NCI-H345 (cell line): ENCODE data around the gene TERT.
"Not testable (repeated sequence)": the region's sequence is repeated elsewhere in the genome, so short reads cannot be mapped to it uniquely, and the experiment has no call there.

ENCODE experiments used
- DNase-seq: peaks from one replicate; lab custom pipeline; 2025; lab: John Stamatoyannopoulos, UW

TERT gene

DNA sequence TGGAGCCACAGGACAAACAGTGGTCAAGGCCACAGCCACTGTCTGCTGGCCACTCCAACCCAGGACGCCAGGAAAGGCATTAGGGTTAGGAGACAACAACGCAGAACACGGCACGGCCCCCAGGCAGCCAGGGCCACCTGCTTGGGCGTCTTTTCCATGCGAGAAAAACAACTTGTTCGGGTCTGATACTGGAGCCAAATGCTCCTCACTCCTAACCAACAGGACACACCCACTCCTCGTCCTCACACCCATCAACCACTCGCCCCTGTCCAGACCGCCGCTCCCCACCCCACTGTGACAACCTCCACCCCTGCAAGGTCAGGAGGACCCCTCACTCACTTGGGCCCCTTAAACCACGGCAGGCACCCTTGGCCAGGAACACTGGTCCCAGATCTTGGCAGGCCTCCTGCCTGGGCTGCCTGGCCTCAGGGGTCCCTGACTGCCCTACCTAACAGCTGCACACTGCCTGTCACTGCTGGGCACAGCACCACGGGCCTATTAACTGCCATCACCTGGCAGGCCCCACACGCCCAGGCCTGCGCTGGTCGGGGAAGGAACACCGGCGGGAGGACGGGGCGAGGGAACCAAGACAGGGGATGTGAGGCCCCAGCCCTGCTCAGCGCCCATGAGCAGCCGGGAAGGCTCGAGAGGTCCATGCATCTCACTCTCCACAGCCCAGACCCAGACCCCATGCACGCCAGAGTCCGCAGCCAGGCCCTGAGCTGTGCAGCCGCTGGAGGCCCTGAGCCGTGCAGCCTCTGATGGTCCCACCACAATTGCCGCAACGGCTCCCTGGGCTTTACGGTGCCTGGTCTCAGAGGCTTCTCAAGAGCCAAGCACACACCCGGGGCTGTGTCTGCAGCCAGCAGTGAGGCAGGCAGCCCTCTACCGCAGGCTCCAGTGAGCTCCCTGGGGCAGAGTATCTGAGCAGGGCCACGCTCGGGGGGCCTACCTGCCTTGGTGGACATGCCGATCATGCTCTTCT lies 36.3 kb upstream of the TERT start:
- no peak for DNase-seq

DNA sequence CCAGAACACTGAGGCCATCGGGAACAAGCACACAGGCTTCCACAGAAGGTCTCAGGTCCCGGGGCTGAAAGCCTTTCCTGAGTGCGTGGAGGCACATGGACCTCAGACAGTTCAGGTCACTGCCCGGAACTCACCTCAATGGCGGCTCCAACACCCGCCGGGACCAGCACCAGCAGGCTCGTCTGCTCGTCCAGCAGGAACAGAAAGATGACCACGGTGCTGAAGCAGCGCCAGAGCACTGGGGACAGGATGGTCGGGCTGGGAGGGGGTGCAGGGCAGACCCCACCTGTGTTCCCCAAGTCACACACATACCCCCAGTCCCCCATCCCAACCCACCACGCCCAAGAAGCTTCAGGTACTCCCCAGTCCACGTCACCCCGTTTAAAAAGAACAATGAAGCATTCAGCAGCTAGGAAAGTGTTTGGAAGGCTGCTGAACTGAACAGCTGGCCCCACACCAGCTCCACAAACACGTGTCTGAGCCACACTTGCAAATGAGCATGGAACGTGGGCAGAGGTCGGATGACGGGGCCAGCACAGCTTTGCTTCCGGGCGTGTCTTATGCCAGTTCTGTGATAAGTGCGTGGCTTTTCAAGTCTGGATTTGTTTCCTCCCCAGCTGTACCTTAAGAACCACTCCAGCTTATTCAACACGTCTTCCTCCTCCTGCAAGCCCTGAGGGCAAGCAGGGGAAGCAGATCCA lies 35.4 kb upstream of the TERT start:
- DNase-seq = no peak

DNA sequence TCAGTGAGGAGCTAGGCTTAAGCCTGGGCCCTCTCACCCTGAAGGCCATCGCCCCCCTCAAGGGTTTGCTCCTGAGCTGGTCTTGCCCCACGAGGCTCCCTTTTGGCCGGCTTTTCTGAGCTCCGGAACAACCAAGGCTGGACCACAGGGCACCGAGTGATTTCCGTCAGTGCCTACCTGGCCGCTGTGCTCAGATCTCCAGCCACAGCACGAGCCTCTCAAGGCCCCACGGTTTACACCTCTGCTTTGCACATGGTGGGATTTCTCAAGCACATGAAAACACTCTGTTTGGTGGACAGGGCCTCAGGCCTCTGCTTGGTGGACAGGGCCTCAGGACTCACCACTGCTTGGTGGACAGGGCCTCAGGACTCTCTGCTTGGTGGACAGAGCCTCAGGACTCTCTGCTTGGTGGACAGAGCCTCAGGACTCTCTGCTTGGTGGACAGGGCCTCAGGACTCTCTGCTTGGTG lies 34.3 kb upstream of the TERT start:
- DNase-seq = no peak

DNA sequence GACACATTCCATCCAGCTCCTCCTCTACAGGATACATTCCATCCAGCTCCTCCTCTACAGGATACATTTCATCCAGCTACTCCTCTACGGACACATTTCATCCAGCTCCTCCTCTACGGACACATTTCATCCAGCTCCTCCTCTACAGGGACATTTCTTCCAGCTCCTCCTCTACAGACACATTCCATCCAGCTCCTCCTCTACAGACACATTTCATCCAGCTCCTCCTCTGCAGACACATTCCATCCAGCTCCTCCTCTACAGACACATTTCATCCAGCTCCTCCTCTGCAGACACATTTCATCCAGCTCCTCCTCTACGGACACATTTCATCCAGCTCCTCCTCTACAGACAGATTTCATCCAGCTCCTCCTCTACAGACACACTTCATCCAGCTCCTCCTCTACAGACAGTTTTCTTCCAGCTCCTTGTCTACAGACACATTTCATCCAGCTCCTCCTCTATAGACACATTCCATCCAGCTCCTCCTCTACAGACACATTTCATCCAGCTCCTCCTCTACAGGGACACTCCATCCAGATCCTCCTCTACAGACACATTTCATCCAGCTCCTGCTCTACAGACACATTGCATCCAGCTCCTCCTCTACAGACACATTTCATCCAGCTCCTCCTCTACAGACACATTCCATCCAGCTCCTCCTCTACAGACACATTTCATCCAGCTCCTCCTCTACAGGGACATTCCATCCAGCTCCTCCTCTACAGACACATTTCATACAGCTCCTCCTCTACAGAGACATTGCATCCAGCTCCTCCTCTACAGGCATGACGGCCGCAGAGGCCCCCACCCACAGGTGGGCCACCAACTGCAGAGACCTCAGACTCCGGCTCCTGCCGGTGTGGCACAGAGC lies 33.6 kb upstream of the TERT start:
- not testable (repeated sequence) for DNase-seq

DNA sequence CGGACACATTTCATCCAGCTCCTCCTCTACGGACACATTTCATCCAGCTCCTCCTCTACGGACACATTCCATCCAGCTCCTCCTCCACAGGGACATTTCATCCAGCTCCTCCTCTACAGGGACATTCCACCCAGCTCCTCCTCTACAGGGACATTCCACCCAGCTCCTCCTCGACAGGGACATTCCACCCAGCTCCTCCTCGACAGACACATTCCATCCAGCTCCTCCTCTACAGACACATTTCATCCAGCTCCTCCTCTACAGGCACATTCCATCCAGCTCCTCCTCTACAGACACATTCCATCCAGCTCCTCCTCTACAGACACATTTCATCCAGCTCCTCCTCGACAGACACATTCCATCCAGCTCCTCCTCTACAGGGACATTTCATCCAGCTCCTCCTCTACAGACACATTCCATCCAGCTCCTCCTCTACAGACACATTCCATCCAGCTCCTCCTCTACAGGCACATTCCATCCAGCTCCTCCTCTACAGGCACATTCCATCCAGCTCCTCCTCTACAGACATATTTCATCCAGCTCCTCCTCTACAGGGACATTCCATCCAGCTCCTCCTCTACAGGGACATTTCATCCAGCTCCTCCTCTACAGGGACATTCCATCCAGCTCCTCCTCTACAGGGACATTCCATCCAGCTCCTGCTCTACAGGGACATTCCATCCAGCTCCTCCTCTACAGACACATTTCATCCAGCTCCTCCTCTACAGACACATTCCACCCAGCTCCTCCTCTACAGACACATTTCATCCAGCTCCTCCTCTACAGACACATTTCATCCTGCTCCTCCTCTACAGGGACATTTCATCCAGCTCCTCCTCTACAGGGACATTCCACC lies 32.3 kb upstream of the TERT start:
- DNase-seq = not testable (repeated sequence)

DNA sequence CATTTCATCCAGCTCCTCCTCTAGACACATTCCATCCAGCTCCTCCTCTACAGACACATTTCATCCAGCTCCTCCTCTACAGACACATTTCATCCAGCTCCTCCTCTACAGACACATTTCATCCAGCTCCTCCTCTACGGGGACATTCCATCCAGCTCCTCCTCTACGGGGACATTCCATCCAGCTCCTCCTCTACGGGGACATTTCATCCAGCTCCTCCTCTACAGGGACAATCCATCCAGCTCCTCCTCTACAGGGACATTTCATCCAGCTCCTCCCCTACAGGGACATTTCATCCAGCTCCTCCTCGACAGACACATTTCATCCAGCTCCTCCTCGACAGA lies 31.6 kb upstream of the TERT start:
- DNase-seq = not testable (repeated sequence)

DNA sequence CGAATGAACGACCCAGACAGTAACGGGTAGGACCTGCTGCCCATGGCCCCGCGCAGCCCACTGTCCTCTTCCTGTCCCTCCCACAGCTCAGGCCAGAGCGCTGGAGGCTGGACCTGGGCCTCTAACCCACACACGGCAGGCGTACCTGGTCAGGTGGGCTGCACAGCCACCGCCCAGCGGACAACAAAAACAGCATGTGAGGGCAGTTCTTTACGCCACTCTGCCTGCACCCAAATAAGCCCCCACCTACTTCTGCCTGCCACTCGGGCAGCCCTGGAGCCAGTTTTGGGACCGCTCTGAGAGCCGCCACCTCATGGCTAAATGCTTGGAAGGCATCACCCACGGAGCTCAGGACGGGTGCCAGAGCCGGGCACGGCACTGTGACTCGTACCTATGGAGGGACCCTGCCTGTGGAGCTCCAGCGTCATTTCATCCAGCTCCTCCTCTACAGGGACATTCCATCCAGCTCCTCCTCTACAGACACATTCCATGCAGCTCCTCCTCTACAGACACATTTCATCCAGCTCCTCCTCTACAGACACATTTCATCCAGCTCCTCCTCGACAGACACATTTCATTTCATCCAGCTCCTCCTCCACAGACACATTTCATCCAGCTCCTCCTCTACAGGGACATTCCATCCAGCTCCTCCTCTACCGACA lies 31.1 kb upstream of the TERT start:
- no peak for DNase-seq

DNA sequence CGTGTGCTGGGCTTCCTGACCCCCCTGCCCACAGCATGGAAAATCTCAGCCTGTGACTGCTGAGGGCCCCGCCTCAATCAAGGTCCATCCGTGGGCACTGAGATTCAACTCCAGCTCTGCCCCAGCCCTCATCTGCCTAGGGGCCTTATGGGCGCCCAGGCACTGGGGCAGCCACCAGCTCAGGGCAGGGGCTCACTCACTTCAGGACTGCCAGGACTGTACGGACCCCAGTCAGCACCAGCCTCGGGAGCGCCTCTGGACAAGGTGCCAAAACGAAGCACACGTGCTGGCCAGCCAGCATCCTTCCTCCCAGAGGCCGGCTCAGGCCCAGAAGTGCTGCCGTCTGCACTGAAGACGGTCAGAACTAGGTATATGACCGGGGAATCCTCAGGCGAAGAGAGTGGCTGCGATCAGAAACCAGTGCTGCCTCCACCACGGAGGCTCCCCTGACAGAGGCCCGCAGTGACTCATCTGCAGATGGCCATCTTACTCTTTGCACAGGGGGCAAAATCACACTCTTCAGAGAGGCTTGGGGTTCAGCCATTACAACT lies 30.4 kb upstream of the TERT start:
- DNase-seq = no peak

DNA sequence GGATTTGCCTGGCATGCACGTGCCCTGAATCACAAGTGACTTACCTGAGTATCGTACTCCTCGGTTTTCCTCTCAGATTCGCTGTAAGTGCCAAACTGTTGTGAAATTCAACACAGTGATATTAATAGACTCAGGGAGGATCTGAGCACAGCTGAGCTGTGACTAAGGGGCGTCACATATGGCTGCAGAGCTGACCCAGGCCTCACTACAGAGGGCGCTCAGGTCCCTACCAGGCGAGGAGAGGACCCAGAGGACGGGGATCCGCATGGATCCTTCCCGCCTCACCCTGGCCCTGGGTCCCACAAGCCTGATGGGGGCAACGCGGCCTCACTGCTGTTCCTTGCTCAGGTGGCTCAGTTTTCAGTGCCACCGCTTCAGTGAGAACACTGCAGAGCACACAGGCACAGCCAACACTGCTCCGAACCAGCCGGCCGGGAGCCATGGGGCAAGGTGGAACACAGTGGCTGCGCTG lies 29.9 kb upstream of the TERT start:
- no peak for DNase-seq

DNA sequence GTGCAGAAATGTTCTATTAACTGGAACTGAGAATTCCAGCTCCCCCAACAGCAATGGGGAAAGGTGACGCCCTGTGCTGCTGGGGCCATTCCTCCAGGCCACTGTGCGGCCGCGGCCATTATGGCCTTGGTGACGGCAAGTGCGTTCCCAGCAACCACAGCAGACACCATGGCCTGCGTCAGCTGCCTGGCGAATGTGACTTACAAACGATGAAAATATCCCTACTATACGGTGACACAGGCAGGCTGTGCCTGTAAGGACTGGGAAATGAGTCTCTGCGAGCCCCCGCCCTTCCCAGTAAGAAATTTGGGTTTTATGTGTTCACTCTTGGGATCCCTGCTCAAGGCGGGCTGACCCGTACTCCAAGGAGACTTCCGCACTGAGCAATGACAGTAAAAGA lies 29.4 kb upstream of the TERT start:
- no peak for DNase-seq

DNA sequence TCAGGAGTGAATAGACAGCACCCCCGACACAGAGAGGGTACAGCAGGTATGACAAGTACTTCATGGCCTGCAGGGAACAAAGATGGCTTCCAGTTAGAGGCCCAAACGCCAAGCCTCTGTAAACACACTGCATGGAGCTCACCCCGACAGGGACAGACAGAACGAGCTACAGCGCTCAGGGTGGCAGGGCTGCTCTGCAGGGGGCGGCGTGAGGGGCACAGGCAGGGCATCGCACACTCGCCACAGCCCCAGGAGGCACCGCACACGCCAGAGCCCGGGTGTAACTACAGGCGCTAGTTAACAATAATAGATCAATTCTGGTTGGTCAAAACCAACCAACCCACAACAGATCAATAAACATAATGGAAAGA lies 28.9 kb upstream of the TERT start:
- DNase-seq = no peak

DNA sequence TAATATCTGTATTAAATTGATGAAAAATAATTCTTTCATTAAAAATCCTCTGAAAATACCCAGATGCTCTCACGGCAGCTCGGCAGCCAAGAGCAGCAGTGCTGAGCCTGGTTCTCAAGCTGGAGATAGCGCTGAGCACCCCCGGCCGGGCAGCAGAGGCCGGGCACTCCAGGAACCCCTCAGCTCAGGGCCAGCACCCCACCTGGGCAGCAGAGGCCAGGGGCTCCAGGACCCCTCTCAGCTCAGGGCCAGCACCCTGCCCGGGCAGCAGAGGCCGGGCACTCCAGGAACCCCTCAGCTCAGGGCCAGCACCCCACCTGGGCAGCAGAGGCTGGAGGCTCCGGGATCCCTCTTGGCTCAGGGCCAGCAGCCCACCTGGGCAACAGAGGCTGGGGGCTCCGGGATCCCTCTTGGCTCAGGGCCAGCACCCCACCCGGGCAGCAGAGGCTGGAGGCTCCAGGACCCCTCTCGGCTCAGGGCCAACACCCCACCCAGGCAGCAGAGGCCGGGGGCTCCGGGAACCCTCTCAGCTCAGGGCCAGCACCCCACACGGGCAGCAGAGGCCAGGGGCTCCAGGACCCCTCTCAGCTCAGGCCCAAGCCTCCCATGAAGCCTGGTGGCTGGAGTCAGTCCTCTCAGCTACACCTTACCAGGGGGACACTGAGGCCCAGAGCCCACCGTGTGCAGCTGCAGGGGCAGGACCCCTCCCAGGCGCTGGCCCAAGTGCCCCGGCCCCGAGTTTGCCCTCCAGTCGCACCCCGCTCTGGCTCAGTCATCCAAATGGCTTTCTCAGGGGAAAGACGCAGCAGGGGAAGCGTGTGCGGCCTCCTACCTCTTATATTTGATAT lies 28.3 kb upstream of the TERT start:
- DNase-seq = no peak

DNA sequence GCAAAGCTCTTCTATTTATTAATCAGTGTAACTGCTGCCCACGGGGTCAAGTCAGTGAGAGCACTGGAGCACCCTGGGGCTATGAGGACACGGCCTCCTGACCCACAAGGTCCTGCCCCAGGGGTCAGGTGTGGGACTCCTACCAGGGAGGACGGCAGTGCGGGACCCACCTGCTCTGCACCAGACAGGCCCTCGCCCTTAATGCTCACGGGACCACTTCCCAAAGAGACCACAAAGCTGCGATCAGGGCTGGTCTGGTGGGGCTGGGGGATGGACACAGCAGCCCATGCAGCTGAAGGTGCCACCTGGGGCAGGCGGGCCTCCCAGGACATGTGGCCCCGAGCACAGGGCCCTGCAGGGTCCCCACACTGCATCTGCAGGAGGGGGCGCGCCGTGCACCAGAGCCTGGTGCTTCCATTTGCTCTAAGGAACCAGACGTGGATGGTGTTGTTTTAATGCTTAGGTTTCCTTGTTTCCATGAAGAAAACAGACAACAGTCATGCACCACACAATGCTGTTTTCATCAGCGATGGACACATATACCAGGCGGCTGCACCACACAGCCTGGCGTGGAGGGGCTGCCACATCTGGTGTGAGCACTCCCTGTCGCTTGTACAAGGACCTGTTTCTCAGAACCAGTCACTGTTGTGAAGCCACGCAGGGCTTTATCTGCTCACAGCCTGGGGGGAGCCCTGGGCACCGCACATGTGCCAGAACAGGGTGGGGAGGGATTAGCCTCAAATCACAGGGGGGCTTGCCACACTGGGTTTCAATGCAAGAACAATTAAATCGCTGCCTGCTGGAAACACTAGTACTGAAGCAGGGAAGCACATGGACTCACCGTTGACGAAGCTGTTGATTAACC lies 27.4 kb upstream of the TERT start:
- DNase-seq = no peak

DNA sequence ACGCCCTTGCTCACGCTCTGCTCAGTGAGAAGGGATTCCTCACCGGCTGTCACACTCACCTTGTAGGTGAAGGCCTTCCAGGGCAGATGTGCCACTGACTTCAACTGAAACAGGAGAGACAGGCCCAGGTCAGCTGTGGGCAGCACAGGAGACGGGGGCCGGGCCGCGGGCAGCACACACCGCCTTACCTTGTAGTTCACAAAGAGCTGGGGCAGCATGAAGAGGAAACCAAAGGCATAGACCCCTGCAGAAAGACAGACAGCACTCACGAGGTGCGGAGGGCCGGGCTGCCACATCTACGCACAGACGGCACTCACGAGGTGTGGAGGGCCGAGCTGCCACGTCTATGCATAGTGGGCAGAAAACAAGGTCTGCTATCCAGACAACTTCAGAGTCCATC lies 26.7 kb upstream of the TERT start:
- no peak for DNase-seq

DNA sequence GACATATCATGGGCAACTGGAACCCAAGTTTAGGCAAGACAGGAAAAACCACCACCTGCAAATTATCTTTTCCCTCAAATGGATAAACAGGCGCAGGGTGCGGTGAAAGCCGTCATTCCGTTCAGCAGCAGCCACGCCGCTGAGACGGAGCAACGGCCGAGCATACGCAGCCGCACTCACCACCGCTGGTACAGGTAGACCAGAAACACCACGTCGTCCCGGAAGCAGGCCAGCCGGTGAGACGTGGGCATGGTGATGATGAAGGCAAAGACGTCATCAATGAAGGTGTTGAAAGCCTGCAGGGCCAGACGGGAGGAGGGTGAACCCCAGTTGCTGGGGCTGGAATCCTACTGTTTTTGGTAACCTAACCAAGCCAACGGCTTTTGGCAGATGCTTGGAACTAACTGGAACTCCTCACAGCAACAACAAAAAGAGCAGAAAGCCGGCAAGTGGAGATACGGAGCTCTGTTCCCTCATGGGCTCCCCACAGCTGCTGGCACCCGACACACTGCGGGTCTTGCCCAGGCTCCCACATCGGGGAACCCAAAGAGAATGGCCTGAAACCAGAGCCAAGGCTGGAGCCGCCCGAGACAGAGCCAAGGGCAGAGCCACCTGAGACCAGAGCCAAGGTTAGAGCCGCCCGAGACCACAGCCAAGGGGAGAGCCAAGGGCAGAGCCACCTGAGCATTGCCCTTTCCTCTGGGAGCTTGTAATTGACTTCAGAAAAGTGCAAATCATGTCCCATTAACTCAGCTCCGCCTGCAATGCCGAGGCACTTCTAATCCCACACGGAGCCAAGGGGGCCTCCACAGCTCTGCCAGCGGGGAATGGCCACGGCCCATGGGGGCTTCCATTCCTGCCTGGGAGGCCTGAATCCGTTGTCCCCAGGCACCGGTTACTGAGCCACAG lies 25.8 kb upstream of the TERT start:
- no peak for DNase-seq

DNA sequence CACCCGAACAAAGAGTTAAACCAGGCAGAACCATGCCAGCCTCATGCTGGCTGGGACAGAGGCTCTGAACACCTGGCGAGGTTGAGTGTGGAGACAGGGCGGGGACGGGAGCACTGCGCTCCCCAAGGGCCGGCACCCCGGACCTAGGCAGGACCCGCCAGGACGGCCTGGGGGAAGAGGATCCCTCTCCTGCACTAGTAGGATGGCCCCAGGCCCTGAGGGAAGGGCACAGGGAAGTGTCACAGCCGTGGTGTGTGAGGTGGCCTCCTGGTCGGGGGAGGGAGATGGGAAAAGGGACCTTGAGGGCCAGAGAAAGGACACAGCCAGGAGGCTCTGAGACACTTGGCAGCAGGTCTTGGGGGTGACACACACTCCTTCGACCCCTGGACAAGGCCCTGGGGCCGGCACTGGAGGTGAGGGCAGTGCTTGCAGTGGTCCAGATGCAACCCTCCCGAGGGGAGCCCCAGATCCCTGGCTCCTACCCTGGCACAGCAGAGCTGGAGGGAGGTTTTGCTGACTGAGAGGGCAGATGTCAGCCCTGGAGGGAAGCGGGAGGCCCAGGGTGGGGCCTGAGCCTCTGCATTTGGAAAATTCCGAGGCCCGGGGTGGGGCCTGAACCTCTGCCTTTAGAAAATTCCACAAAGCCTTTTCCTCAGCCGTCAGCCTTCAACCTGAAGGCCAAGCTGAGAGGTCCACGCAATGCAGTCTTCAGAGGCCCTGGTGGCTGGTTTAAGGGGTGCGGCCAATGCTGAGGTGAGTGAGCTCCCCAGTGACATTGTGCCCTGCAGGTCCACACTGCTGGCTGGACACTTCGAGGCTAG lies 24.8 kb upstream of the TERT start:
- peak; percentile 85 for DNase-seq
